ENCODE results near the gene GNAI1.

DNA sequence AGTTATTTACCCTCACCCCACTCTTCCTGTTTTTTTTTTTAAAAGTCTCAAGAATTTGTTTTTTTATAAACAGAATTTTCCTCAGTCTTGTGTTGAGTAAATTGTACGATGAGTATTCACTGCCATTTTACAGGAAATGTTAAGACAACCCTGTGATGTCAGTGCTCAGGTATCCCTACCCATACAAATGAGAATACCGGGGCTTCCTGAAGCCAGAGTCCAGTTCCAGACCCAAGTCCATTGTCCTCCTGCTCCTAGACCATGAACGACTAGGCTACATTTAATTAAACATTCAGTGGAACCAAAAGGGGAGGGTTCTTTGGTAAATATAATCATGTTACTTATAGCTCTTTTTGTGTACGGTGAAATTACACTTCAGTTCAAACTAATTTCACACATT, 79.2 kb downstream of the GNAI1 start:
- TF ChIP-seq, protein P1, sequence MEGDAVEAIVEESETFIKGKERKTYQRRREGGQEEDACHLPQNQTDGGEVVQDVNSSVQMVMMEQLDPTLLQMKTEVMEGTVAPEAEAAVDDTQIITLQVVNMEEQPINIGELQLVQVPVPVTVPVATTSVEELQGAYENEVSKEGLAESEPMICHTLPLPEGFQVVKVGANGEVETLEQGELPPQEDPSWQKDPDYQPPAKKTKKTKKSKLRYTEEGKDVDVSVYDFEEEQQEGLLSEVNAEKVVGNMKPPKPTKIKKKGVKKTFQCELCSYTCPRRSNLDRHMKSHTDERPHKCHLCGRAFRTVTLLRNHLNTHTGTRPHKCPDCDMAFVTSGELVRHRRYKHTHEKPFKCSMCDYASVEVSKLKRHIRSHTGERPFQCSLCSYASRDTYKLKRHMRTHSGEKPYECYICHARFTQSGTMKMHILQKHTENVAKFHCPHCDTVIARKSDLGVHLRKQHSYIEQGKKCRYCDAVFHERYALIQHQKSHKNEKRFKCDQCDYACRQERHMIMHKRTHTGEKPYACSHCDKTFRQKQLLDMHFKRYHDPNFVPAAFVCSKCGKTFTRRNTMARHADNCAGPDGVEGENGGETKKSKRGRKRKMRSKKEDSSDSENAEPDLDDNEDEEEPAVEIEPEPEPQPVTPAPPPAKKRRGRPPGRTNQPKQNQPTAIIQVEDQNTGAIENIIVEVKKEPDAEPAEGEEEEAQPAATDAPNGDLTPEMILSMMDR (IDR thresholded peaks at IDR 0.05; ENCODE audit: insufficient read depth, low read depth, low read length), result no peak
- no peak for TF ChIP-seq EZH2 (IDR thresholded peaks at IDR 0.05; ENCODE audit: insufficient read depth, low read length)

Measured in astrocyte (in vitro differentiated cells and primary cell).